HT-29 (cell line): ENCODE measurements around the gene ITGB8. TPM values are rescaled to one million over a fixed set of nuclear protein-coding genes. Genes with fewer than 3 reads are reported as not detected.
"Not testable (repeated sequence)": the region's sequence is repeated elsewhere in the genome, so short reads cannot be mapped to it uniquely, and the experiment has no call there.

Source experiments
- DNase-seq: peaks from one replicate; pipeline ENCODE4 v3.0.0-alpha.2; 2015; ENCODE audit warnings: low spot score
- total RNA-seq: library from RNA; depleted of rRNA; stranded (reverse); fragments of >200 nt; shearing (Covaris generic); gene quantifications from 2 replicates; pipeline ENCODE4 v1.2.3, GENCODE V29; 2014; rRNA removed

ITGB8 gene
- 24.4 and 25.4 TPM in 2 replicates for total RNA-seq

DNA sequence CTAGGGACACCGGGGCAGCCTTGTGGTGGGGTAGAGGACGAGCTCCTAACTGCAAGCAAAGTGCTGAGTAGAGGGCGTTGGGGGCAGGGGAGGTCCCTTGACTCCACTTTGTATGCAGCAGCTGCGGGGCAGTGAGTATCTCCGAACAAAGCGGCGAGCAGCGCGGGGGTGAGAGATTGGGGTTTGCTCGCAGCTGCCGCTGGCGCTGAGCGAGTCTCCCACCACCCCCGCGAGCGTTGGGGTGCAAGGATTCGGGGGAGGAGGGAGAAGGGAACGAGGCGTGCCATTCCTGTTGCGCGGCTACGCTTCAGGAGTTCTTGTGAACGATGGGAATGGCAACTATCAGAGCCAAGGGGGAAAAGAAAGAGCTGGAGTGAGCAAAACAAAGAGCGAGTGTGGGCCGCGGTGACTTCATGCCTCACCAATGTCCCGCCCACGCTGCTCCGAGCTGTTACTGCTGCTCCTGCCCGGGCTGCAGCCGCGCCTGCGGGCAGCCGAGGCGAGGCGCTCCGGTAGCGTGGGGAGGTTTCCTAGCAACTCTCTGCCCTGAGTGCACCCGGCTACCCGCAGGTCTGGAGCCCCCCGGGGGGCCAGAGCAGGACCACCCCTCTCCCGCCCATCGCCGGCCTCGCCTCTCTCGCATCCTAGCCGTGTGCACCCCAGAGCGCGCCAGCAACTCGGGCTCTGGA lies at the start of gene ITGB8:
TSS of gene ITGB8 (plus strand) at position 662 of the 689 bp plus-strand sequence. CDS start 907 bp downstream, outside the sequence.
- peak; percentile 92 for DNase-seq

DNA sequence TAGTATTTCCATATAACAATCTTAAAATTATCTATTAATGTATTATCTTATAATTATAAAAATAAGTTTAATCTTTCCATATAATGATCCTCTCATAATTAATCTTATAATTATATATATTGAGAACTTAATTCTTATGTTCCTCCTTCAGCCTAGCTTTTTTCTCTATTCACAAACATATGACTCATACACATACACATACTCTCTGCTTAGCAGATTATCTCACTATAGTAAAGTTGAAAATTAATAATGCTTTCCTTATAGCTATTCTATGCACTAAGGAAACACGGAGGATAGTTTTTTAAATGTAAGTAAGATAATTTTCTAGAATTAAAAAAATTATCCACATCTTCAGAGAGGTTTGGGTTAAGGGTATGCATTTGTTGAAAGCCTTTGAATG lies 47.7 kb upstream of the ITGB8 start:
- no peak for DNase-seq

DNA sequence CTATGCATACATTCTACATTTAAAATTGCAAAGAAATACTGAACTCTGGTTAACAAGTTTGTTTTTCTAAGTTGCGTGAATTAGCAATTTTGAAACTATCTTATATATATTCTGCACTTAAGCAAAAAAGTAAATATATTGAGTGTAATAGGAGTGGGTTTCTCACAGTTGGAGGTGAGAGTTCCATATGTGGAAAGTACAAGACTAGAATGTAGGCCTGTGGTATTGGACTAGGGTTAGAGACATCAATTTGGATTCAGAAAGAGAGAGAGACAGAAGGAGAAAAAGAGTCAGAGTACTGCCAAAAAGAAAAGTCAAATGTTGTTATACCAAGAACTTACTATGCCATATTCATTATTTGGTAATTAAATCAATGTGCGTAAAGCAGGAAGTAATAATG lies 47.3 kb upstream of the ITGB8 start:
- no peak for DNase-seq

DNA sequence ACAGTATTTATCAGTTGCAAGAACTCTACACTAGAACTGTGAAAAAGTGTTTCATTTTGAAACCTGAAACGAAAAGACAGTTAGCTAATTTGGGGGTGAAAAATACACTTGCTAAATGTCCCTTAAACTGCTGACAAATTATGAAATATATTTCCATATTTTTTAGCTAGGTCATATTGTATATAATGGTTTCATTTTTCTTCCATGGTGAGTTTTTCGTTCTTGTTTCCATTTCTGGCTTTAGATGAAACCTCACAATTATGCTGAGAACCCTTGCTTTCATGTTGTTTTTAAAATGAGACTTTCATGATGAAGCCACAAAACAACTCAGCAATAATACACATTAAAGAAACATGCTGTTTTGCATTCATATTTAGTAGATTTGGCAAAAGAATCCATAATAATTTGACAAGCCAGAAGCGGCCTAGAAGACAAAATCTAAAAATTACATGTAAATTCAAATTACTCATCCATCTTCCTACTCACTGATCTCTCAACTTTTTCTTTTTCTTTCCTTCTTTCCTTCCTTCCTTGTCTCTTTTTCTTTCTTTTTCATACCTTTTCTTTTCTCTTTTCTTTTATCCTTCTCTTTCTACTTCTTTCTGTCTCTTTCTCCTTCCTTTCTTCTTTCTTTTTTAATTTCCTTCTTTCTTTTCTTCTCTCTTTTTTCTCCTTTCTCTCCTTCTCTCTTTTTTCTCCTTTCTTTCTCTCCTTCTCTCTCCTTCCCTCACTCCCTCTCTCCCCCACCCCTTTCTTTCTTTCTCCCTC lies 46.5 kb upstream of the ITGB8 start:
- no peak for DNase-seq

DNA sequence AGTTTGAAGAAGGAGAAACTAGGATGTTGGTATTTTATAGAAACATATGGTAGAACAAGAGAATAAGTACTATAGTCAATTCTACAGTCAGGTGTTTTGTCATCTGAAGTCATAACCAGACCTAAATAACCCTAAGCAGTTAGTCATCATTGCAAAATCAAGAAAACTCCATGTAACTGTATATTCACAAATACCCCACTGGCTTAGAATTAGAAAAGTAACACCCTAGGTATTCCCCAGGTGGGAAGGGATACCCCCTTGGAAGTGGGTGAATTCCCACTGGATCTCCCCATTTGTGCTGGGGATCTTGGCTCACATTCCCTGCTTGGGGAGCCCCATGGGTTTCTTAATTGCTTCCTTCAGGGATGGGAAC lies 45.9 kb upstream of the ITGB8 start:
- no peak for DNase-seq

DNA sequence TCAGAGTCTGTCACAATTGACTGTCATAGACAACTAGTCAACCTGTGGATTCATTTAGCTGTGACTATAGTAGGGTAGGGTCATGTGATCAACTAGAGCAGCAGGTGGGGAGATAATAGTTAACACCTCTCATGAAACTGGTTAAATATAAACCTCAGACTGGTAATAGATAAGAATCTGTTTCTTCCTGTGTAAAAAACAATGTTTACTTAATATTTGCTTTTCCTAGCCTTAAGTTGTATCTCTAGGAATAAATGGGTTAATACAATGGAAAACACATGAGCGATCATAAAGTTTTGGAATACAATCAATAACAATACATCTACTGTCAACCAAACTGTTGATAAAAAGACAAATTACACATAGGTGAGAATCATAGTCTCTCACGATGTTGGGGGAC lies 43.4 kb upstream of the ITGB8 start:
- peak; percentile 55 for DNase-seq

DNA sequence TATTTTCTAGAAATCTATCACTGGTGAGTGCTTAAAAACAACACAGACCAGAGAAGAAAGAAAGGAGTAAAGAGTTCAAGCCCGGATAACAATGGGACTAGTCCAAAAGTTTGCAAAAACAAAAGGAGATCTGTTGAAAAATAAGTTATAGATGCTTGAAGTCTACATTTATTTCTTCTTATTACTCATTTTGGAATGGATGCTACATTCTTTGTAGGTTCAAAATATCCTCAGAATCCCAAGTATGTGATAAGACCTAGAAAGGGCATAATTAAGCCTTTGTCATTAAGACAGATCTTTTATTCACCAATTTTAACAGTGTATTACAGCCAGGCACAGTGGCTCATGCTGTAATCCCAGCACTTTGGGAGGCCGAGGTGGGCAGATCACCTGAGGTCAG lies 42.7 kb upstream of the ITGB8 start:
- no peak for DNase-seq

DNA sequence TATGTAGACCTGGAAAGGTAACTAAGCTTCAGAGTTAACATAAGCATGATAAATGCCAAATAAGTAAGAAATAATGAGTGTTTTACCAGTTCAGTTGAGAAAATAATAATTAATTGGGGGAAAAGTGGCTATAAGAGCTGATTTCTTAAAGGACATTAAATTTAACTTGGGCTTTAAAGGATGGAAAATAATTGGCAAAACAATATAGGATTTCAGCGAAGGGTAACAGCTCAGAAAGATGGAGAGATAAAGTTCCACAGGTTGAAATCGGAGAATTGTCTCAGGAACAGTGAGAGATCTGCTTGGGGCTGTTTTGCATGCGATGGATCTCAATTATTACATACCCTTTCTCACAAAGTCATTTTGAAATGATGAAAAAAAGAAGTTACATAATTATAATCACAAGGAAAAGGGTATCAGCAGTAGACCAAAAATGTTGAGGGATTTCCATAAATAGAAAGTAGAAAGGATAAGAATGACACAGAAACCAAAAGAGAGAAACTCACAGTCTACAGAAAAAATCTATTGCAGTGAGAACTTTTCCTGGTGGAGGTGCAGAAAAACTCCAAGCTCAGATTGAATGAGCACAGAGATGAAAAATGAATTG lies 40.1 kb upstream of the ITGB8 start:
- no peak for DNase-seq

DNA sequence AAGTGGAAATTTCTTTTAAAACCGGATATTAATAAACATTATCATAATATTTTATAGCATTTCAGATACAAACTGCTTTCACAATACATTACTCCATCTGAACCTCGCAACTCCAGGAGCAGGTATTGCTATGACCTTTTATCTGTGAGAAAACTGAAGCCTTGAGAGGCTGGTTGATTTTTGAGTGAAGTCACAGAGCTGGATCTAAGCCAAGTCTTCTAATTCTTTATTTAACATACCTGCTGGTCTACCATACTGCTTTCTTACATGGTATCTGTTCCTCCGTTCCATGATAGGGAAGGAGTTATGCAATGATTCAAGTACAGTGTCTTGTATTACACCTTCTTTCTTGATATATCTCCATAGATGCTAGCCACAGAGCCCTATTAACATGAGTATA lies 37.4 kb upstream of the ITGB8 start:
- DNase-seq, result no peak

DNA sequence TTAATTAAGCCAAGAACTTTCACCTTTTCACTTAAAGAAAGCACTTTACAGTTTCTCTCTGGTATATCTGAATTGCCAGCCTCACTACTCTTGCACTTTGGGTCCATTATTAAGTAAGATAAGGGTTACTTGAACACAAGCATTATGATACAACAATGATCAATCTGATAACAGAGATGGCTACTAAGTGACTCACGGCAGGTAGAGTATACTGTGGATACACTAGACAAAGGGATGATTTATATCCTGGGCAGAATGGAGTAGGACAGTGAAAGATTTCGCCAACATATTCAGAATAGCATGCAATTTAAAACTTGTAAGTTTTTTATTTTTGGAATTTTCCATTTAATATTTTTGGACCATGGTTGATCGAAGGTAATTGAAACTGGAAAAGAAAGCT lies 34.3 kb upstream of the ITGB8 start:
- peak; percentile 70 for DNase-seq

DNA sequence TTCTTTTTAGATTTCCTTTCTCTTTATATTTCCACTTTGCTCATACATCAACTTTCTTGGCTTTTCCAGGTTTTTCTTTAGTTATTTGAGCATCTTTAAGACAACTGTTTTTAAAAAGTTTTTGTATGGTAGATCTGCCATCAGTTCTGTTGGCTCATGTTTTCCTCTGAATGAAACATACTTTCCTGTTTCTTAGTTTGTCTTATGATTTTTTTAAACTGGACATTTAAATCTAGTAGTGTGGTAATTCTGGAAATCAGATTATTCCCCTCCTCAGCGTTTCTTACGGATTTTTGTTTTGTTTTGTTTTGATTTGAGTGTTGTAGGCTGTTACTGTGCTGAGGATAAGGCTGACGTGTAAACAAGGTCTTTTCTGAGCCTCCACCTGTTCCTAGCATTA lies 33.8 kb upstream of the ITGB8 start:
- no peak for DNase-seq

DNA sequence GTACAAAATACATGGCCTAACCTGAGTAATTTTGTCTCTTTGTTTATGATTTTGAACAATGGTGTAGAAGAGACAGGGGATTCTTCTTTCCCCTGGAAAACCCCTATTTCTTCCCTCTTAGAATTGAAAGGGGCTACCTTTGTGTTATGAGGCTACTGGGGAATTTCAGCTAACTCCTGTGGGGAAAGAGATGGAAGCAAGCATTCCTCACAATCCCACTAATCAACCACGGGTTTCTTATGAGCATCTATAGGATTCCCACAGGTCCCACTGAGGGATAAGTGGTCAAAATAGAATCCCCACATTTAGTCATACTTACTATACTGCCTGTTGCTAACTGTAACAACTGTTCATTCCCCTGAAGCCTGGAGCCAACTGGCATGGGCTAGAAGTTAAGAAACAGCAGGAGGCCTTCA lies 32.2 kb upstream of the ITGB8 start:
- no peak for DNase-seq

DNA sequence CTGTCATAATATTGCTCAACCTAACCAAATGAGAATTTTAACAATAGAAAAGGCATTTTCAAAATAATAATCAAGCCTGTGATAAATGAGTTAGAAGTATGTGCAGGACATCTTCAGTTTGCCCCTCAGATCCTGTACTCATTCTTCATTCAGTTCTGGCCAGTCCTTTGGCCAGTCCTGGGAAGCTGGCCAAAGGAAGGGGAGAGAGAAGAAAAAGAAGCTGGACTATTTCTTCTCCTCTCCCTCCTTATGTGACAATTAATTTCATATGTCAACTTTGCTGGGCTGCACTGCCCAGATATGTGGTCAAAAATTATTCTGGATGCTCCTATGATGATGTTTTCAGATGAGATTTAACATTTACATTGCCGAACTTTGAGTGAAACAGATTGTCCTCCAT lies 31.6 kb upstream of the ITGB8 start:
- no peak for DNase-seq

DNA sequence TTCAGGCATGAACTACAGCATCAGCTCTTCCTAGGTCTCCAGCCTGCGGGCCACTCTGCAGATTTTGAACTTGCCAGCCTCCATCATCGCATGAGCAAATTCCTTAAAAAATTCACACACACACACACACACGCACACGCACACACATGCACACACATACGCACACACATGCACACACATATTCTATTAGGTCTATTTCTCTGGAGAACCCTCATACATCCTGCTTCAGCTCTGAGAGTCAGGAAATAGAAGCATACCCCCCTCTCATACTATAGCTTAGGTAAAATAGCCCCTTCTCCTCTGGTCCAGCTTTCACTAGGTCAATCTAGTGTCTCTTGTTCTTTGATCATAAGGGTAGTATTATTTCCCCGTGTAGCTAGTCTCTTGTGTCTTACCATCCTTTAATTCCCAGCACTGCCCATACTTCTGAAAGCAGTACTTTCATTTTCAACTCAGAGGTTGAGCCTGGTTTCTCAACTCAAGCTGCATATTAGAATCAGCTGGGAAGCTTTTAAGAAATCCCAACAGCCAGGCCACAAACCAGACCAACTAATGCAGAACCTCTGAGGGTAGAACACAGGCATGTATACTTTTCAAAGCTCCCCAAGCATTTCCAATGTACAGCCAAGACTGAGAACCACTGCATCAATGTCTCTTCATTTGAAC lies 30.9 kb upstream of the ITGB8 start:
- DNase-seq, result no peak

DNA sequence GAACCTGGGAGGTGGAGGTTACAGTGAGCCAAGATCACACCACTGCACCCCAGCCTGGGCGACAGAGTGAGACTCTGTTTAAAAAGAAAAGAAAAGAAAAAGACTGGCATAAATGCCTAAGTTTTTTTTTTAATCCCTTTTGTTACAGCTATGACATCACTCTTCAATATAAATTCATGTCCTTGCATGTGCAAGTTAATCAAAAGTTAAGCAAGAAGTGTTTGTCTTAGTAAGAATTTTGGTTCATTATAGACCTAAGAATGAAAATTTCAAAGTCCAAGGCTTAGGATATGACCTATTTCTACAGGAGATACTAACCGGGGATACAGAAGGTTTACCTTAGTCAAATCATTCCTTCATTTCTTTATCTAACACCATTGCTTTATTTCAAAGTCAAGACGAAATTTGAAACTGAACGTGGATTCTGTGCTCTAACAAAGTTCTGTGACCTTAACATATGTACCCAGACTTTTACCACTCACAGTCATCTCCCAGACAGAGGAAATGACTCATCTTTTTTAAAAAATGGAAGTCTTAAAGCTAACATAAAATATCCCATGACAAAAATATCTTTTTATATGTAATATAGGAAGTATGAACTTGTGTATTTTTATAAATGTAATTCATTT lies 29.3 kb upstream of the ITGB8 start:
- no peak for DNase-seq

DNA sequence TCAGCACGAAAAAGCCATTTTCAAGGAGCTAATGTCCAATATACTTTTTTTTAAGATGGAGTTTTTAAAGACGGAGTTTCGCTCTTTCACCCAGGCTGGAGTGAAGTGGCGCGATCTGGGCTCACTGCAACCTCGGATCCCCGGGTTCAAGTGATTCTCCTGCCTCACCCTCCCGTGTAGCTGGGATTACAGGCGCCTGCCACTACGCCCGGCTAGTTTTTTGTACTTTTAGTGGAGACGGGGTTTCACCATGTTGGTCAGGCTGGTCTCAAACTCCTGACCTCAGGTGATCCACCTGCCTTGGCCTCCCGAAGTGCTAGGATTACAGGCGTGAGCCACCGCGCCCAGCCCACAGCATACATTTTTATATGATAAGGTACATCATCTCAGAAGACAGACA lies 28.4 kb upstream of the ITGB8 start:
- DNase-seq, result not testable (repeated sequence)

DNA sequence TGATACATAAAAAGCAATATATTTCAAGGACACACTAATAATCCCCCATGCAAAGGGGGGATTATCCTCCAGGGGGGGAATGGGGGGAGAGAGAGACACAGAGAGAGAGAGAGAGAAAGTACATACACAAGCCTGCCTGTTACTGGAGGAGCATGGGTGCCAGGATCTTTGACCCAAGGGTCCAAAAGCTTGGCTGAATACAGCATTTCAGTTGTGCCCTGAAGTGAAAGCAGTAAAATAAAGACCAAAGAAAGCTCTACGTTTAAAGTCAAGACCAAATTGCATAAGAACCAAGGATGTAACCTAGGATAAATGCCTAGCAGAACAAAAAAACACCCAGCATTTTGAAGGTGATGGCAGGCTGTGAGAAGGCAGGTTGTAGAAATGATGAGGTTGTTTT lies 27.8 kb upstream of the ITGB8 start:
- no peak for DNase-seq

DNA sequence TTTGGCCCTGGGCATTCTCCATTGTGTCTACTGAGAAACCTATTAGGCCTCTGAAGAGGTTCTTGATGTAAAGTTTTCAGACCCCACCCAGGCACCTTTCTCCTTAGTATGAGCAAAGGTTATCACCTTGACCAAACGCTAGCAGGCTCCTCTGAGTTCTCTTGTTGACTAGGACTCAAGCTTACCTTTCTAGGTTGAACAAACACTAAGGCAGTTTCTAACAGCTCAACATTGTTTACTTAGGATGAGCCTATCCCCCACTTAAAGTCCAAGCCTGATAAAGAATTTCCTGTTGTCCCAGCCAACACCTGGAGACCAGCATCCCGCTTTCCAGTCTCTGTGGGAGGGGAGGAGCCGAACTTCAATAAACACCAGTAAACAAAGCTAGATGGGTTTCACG lies 26.3 kb upstream of the ITGB8 start:
- peak; percentile 74 for DNase-seq

DNA sequence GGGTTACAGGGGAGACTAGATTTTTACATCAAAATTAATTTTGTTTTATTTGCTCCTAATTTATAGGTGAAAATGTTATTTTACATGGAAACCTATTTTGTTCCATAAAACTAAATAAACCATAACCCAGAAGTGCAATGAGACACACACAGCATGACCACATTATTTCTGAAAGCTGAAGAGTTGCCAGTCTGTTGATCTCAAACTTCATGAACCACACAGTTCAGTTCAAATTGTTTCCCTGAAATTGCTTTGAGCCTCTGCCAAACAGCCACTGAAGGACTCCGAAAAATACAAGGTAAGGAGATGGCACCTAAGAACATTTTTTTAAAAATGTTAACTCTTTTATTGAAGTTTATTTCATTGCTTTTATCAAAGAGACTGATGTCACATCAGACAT lies 25.0 kb upstream of the ITGB8 start:
- no peak for DNase-seq

DNA sequence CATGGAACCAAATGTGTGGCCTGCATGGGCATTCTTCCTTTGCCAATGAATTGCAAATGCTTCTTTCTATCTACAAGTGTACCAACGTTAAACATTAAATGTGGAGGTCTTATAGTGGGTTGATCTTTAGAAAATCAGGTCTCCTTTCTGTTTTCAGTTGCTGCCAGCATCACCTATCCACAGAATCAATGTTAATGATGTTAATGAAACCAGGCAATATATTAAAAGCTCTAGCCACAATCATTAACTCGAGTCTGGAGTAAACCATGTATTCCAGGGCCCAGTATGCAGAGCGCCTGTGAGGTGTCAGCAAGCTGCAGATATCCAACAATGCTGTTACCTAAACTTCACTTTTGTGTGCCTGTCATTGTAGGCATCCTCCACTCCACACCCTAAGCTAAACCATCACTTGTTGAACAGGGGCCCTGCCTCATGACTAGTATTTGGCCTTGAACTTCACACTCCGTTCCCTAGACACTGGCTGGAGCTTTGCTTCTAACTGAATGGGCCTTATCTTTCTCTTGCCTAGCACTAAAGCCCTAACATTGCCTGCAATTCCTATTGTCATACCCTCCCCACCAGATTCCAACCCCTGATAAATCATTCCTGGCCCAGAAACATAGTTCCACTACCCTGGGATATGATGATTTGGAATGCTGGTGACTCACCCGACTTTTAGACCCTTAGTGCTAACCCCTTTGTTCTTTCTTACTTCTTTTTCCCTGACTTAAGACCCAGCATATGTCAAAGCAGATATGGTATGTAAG lies 24.3 kb upstream of the ITGB8 start:
- DNase-seq, result peak; percentile 53

DNA sequence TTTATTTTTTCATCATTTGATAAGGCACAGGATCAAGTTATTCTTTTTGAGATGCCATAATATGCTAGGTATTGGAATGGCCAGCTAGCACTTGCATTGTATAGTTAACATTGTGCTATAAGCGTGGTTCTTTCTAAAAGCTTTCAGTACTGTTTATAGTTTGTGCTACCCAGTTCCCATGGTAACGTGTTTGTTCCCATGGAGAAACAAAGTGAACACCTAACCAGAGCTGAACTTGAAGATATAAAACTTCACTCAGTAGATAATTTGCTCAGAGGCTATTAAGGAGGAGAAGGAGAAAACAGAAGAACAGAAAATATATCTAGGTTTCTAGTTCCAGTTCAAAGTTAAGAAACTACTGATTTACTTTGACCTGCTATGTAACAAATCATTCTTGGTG lies 23.6 kb upstream of the ITGB8 start:
- peak; percentile 87 for DNase-seq
